Cardiac fibroblast (primary cell): ENCODE results near the gene SNX20.

Source experiments
- DNase-seq, 2 donors: peaks; one replicate each; pipeline versions ENCODE4 v3.0.0 to v3.0.0-alpha.2; 2010; ENCODE audit warnings: low read depth in 2 of 2
- H3K4me3 ChIP-seq, 2 donors: replicated peaks in 1 of 2; 1 replicate in 1 of 2; 2 replicates in 1 of 2; pipeline ENCODE4 v1.5.1; 2011; ENCODE audit warnings: low read depth in 2 of 2, low read length in 2 of 2, mild to moderate bottlenecking in 2 of 2, moderate library complexity in 1 of 2
- TF ChIP-seq, protein P1 (sequence below): IDR thresholded peaks from one replicate; pipeline ENCODE4 v1.5.1; 2011; ENCODE audit warnings: low read depth, mild to moderate bottlenecking, low read length, inconsistent platforms

SNX20 gene

DNA sequence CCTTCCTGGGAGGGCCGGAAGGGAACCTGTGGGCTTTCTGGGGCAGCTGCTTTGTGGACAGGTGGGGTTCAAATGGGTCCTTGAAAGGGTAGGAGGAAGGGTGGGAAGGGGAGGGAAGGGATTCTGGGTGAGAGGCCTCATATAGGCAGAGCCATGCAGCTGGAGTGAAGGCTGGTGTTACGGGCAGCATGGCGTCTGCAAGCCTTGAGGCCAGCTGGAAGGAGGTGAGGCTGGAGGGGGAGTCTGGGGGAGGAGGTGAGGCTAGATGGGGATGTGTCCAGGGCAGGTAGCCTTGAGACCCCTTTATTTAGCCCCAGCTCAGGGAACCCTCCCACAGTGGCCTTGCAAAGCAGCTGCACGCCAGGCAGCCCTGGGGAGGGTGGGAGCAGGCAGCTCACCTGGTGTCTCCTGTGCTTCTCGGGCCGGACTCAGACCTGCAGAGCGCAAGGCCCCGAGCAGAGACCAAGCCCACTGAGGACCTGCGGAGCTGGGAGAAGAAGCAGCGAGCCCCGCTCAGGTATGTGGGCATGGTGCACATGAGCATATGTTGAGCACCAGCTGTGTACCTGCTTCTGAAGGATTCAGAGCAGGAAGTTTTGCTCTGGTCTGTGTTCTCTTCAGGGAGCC lies 50.6 kb downstream of the SNX20 start:
- no peak overlapping the region for H3K4me3 ChIP-seq
- TF ChIP-seq, protein P1, sequence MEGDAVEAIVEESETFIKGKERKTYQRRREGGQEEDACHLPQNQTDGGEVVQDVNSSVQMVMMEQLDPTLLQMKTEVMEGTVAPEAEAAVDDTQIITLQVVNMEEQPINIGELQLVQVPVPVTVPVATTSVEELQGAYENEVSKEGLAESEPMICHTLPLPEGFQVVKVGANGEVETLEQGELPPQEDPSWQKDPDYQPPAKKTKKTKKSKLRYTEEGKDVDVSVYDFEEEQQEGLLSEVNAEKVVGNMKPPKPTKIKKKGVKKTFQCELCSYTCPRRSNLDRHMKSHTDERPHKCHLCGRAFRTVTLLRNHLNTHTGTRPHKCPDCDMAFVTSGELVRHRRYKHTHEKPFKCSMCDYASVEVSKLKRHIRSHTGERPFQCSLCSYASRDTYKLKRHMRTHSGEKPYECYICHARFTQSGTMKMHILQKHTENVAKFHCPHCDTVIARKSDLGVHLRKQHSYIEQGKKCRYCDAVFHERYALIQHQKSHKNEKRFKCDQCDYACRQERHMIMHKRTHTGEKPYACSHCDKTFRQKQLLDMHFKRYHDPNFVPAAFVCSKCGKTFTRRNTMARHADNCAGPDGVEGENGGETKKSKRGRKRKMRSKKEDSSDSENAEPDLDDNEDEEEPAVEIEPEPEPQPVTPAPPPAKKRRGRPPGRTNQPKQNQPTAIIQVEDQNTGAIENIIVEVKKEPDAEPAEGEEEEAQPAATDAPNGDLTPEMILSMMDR = no peak
- DNase-seq = no peak

DNA sequence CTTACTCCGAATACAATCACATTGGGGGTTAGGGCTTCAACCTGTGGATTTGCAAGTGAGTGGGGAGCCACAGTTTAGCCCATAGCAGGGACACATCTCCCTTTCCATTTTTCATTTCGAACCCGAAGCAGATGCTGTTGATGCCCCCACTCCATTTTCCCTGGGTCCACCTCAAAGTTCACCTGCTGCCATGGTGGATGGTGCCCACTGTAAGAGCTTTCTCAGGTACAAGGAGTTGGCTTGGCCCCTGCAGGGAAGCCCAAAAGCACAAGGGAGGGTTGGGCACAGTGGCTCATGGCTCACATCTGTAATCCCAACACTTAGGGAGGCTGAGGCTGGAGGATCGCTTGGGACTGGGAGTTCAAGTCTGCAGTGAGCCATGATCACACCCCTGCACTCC lies 51.8 kb downstream of the SNX20 start:
- TF ChIP-seq, protein P1 = no peak
- no peak overlapping the region for H3K4me3 ChIP-seq
- no peak for DNase-seq

DNA sequence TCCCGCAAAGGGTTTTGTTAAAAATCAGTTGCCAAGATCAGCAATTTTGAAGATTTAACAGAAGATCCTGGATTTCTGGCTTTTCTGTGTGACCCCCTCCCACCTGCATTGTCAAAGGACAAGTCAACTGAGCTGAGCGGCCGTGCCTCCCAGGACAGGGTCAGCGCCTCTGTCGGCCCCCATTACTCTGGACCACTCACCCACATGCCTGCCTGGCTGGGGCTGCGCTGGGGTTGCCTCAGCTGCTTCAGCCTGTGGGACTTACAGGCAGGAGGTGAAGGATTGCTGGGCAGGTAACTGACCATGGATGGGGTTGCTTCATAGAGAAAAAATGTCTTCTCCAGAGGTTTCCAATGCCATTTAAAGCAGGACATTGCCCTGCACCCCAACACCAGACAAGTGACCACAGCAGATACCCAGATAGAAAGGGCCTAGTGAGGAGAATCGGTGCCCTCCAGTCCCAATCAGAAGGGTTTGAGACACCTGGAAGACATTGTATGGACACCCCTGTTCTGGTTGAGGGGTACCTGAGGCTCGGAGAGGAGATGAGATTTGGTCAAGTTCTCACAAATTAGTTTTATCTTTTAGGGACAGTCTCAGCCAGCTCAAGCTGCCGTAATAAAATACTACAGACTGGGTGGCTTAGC lies 52.8 kb downstream of the SNX20 start:
- DNase-seq = no peak
- TF ChIP-seq, protein P1 = no peak
- H3K4me3 ChIP-seq = no peak overlapping the region

DNA sequence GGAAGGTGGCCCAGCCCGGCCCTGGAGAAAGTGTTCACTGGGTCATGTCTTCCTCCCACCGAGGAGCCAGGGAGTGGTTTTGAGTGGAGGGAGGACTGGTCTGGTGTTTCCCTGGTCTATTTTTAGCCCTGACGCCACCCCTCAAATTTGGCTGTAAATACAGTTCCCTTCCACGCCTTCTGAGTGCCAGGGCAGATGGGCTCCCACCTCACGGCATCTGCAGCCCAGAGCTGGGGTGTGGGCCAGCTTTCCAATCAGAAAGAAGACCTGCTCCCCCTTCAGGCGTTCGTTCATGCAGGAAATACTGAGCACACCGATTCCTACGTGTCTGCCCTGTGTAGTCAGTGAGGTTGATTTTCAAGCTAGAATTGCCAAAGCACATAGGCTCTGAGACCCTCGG lies 53.7 kb downstream of the SNX20 start:
- TF ChIP-seq, protein P1 = peak; percentile 18
- no peak overlapping the region for H3K4me3 ChIP-seq
- peak in 1 of 2 donors; percentile 55 for DNase-seq

DNA sequence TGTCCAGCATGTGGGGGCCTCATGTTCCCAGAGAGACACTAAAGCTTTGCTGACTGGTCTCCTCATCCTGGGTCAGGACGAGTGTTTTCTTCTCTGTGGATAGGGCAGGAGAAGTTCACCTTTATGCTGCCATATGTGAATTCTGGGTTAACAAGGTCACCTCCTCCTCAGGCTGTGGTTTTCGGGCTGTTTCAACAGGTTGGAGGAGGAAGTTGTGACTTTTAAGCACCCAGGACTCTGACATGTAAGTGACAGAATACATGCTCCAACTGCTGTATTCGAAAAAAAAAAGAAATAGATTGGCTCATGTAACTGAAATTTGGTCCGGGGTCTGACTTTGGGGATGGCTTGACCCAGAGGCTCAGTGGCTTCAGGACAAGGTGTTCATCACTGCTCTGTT lies 54.2 kb downstream of the SNX20 start:
- TF ChIP-seq, protein P1 = no peak
- H3K4me3 ChIP-seq = no peak overlapping the region
- DNase-seq = no peak

GRCh38 chr16:50625374-50625773 lies 55.7 kb downstream of the SNX20 start:
- TF ChIP-seq, protein P1 = no peak
- no peak overlapping the region for H3K4me3 ChIP-seq
- DNase-seq = no peak
